HepG2 (cell line): ENCODE measurements around the gene PA2G4. TPM values are rescaled to one million over a fixed set of nuclear protein-coding genes. Genes with fewer than 3 reads are reported as not detected.
A peak's percentile ranks its signal among the peaks of the same experiment; 100 is the strongest.

ENCODE experiments used
- CEBPG ChIP-seq: IDR thresholded peaks from 2 replicates; pipeline ENCODE4 v1.6.1; 2016
- GATAD1 ChIP-seq: IDR thresholded peaks from 2 replicates; pipeline ENCODE4 v1.6.1; 2016; ENCODE audit warnings: missing genetic modification reagents, missing compliant biosample characterization
- GLMP ChIP-seq: sonication (generic); formaldehyde crosslinking; IDR thresholded peaks from 2 replicates; pipeline ENCODE4 v1.9.0; 2021; ENCODE audit warnings: missing genetic modification reagents, mild to moderate bottlenecking, borderline replicate concordance
- HES4 ChIP-seq: sonication (generic); formaldehyde crosslinking; IDR thresholded peaks from 2 replicates; pipeline ENCODE4 v1.9.0; 2021; ENCODE audit warnings: mild to moderate bottlenecking, missing genetic modification reagents, borderline replicate concordance
- HINFP ChIP-seq: sonication (generic); formaldehyde crosslinking; IDR thresholded peaks from 2 replicates; pipeline ENCODE4 v1.4.0; 2020; ENCODE audit warnings: low read depth, mild to moderate bottlenecking, missing genetic modification reagents
- MED8 ChIP-seq: sonication (generic); formaldehyde crosslinking; IDR thresholded peaks from 2 replicates; pipeline ENCODE4 v1.8.1; 2023; ENCODE audit warnings: mild to moderate bottlenecking, missing genetic modification reagents; ENCODE audit not compliant: insufficient replicate concordance
- MIER3 ChIP-seq: IDR thresholded peaks from 2 replicates; pipeline ENCODE4 v1.6.1; 2016; ENCODE audit warnings: missing compliant biosample characterization, borderline replicate concordance
- NBN ChIP-seq: fragments of 450-650 bp; conservative IDR thresholded peaks from 2 replicates; pipeline ENCODE4 v1.6.1; 2017
- NONO ChIP-seq, 2 experiments: fragments of 450-650 bp in 1 of 2; sonication (generic) in 1 of 2; formaldehyde crosslinking in 1 of 2; IDR thresholded peaks in 1 of 2; conservative IDR thresholded peaks in 1 of 2; 2 replicates each; pipeline versions ENCODE4 v1.6.1 to v1.8.0; 2017 to 2022; ENCODE audit warnings: mild to moderate bottlenecking in 1 of 2, missing genetic modification reagents in 1 of 2, moderate library complexity in 1 of 2
- PAX8 ChIP-seq: sonication (generic); formaldehyde crosslinking; IDR thresholded peaks from 2 replicates; pipeline ENCODE4 v1.8.0; 2022; ENCODE audit warnings: mild to moderate bottlenecking, missing genetic modification reagents, borderline replicate concordance
- SIN3B ChIP-seq: fragments of 150-350 bp; IDR thresholded peaks from 2 replicates; pipeline ENCODE4 v1.6.1; 2014; ENCODE audit warnings: low read length
- SP2 ChIP-seq: sonication (generic); formaldehyde crosslinking; IDR thresholded peaks from 2 replicates; pipeline ENCODE4 v1.5.1; 2020; ENCODE audit warnings: mild to moderate bottlenecking, missing genetic modification reagents
- SRSF1 ChIP-seq: fragments of 200-400 bp; formaldehyde crosslinking; optimal IDR thresholded peaks from 2 replicates; pipeline ENCODE3; 2017; ENCODE audit warnings: mild to moderate bottlenecking, low read depth, low read length, moderate library complexity
- STAG1 ChIP-seq: sonication (generic); formaldehyde crosslinking; IDR thresholded peaks from 2 replicates; pipeline ENCODE4 v1.4.0; 2020; ENCODE audit warnings: missing genetic modification reagents
- TCF7 ChIP-seq: sonication (generic); IDR thresholded peaks from 2 replicates; pipeline ENCODE4 v1.6.1; 2016; ENCODE audit warnings: antibody characterized with exemption, low read depth
- TFE3 ChIP-seq: IDR thresholded peaks from 2 replicates; pipeline ENCODE4 v1.6.1; 2016
- YEATS4 ChIP-seq: sonication (generic); formaldehyde crosslinking; IDR thresholded peaks from 2 replicates; pipeline ENCODE4 v1.4.0; 2020; ENCODE audit warnings: missing genetic modification reagents, borderline replicate concordance
- ZBTB25 ChIP-seq: IDR thresholded peaks from 2 replicates; pipeline ENCODE4 v1.6.1; 2018; ENCODE audit warnings: missing genetic modification reagents
- ZBTB7A ChIP-seq: sonication (generic); formaldehyde crosslinking; IDR thresholded peaks from 2 replicates; pipeline ENCODE4 v1.8.0; 2022; ENCODE audit warnings: mild to moderate bottlenecking, missing genetic modification reagents
- ZKSCAN8 ChIP-seq: IDR thresholded peaks from 2 replicates; pipeline ENCODE4 v1.6.1; 2016; ENCODE audit warnings: borderline replicate concordance, missing genetic modification reagents, missing compliant biosample characterization
- ZNF329 ChIP-seq: sonication (generic); formaldehyde crosslinking; IDR thresholded peaks from 2 replicates; pipeline ENCODE4 v1.9.0; 2021; ENCODE audit warnings: low read depth, mild to moderate bottlenecking, missing genetic modification reagents
- ZNF331 ChIP-seq: sonication (generic); formaldehyde crosslinking; IDR thresholded peaks from 2 replicates; pipeline ENCODE4 v1.4.0; 2020; ENCODE audit warnings: missing genetic modification reagents
- ZNF33B ChIP-seq: sonication (generic); formaldehyde crosslinking; IDR thresholded peaks from 2 replicates; pipeline ENCODE4 v1.5.1; 2020; ENCODE audit warnings: mild to moderate bottlenecking, missing genetic modification reagents
- ZNF564 ChIP-seq: sonication (generic); formaldehyde crosslinking; IDR thresholded peaks from 2 replicates; pipeline ENCODE4 v1.8.1; 2023; ENCODE audit warnings: mild to moderate bottlenecking, missing genetic modification reagents
- ZNF598 ChIP-seq: sonication (generic); formaldehyde crosslinking; IDR thresholded peaks from 2 replicates; pipeline ENCODE4 v1.5.1; 2020; ENCODE audit warnings: mild to moderate bottlenecking, missing genetic modification reagents, borderline replicate concordance
- ZNF713 ChIP-seq: sonication (generic); formaldehyde crosslinking; IDR thresholded peaks from 2 replicates; pipeline ENCODE4 v1.4.0; 2020; ENCODE audit warnings: mild to moderate bottlenecking, missing genetic modification reagents
- ZSCAN22 ChIP-seq: sonication (generic); formaldehyde crosslinking; IDR thresholded peaks from 2 replicates; pipeline ENCODE4 v1.4.0; 2020; ENCODE audit warnings: mild to moderate bottlenecking, missing genetic modification reagents
- polyA plus RNA-seq, 8 experiments: library from polyadenylated mRNA; depleted of rRNA in 3 of 8; stranded (reverse) in 7 of 8; unstranded in 1 of 8; fragments of >200 nt; fragmentation: Illumina TruSeq in 4 of 8; extraction: Trizol in 4 of 8; gene quantifications; 2 replicates each; pipeline versions ENCODE4 v1.2.1 to v1.2.3, GENCODE V29; 2011 to 2016; ENCODE audit warnings: low read depth in 4 of 8, missing spikeins in 1 of 8, mixed read lengths in 1 of 8; ENCODE audit not compliant: insufficient read depth in 1 of 8
- total RNA-seq, 5 experiments: library from RNA; depleted of rRNA; stranded (reverse); fragments of >200 nt; fragmentation: Illumina TruSeq; extraction: Trizol; gene quantifications; 2 replicates each; pipeline ENCODE4 v1.2.3, GENCODE V29; 2016; ENCODE audit warnings: low read depth in 1 of 5

Gene PA2G4
- total and polyA plus RNA-seq, 2 of the 13 experiments (the other 11 are each of a cell fraction or from before 2014, with no cell fraction given): 147 to 240 TPM

- TF ChIP-seq SRSF1 (peak; percentile 19), SP2 (no peak), SIN3B (no peak), MED8 (CRISPR knock-in tag) (peak; percentile 67), STAG1 (CRISPR knock-in tag) (0 out of 2 replicates have a peak, but pooled peaks have one; percentile 5), HES4 (CRISPR knock-in tag) (0 out of 2 replicates have a peak, but pooled peaks have one; percentile 16), MIER3 (CRISPR knock-in tag) (peak; percentile 33; the same call in 1 of the 2 replicates), TCF7 (peak; percentile 10; the same call in 1 of the 2 replicates), NBN (no peak), GATAD1 (CRISPR knock-in tag) (no peak), TFE3 (CRISPR knock-in tag) (peak; percentile 54; the same call in 1 of the 2 replicates), ZNF598 (CRISPR knock-in tag) (no peak), ZBTB25 (CRISPR knock-in tag) (peak; percentile 71; the same call in 1 of the 2 replicates), ZNF564 (no peak; the same call in 1 of the 2 replicates), NONO (IDR thresholded peaks at IDR 0.05) (no peak), NONO (CRISPR knock-in tag; conservative IDR thresholded peaks at IDR 0.05) (peak; percentile 14), HINFP (CRISPR knock-in tag) (no peak), PAX8 (CRISPR knock-in tag) (no peak), CEBPG (CRISPR knock-in tag) (peak; percentile 93), ZNF331 (CRISPR knock-in tag) (peak; percentile 55), ZNF713 (CRISPR knock-in tag) (no peak; the same call in 1 of the 2 replicates), YEATS4 (no peak; the same call in 1 of the 2 replicates), ZBTB7A (CRISPR knock-in tag) (peak; percentile 57; the same call in 1 of the 2 replicates), ZKSCAN8 (no peak), GLMP (CRISPR knock-in tag) (no peak), ZNF329 (CRISPR knock-in tag) (peak; percentile 64), ZNF33B (CRISPR knock-in tag) (no peak), ZSCAN22 (CRISPR knock-in tag) (no peak)
Observed at GRCh38 chr12:56080556-56081138, 23.7 kb upstream of the PA2G4 start (continued).
